Transverse colon (tissue), 3 donors: ENCODE data around the gene PROSER1.

ENCODE experiments used
- EP300 ChIP-seq: sonication (generic); formaldehyde crosslinking; IDR thresholded peaks from one replicate; pipeline ENCODE4 v1.6.1; 2017; ENCODE audit warnings: antibody characterized with exemption, low read depth
- TF ChIP-seq, protein P1 (sequence below), 5 experiments: fragments of 200-600 bp in 3 of 5; fragments of 450-650 bp in 2 of 5; sonication (generic) in 3 of 5; IDR thresholded peaks; 1 replicate in 2 of 5; 2 replicates in 3 of 5; pipeline ENCODE4 v1.5.1; 2016 to 2017; ENCODE audit warnings: antibody characterized with exemption in 5 of 5, inconsistent platforms in 3 of 5, mild to moderate bottlenecking in 2 of 5, moderate library complexity in 1 of 5

- TF ChIP-seq, protein P1, sequence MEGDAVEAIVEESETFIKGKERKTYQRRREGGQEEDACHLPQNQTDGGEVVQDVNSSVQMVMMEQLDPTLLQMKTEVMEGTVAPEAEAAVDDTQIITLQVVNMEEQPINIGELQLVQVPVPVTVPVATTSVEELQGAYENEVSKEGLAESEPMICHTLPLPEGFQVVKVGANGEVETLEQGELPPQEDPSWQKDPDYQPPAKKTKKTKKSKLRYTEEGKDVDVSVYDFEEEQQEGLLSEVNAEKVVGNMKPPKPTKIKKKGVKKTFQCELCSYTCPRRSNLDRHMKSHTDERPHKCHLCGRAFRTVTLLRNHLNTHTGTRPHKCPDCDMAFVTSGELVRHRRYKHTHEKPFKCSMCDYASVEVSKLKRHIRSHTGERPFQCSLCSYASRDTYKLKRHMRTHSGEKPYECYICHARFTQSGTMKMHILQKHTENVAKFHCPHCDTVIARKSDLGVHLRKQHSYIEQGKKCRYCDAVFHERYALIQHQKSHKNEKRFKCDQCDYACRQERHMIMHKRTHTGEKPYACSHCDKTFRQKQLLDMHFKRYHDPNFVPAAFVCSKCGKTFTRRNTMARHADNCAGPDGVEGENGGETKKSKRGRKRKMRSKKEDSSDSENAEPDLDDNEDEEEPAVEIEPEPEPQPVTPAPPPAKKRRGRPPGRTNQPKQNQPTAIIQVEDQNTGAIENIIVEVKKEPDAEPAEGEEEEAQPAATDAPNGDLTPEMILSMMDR (IDR thresholded peaks at IDR 0.05) = no peak
- TF ChIP-seq EP300 = no peak
Measured at GRCh38 chr13:39072842-39073241, 35.0 kb upstream of the PROSER1 start.
